GM18861 (cell line): ENCODE measurements around the gene MBD6.
"Not testable (repeated sequence)": the region's sequence is repeated elsewhere in the genome, so short reads cannot be mapped to it uniquely, and the experiment has no call there.

Source experiments
- ATAC-seq: cut with Tn5 transposase; IDR thresholded peaks from one replicate; pipeline ENCODE4 v1.9.1; 2021; ENCODE audit not compliant: unreplicated experiment

MBD6 gene

GRCh38 chr12:57548488-57548887, 25.9 kb downstream of the MBD6 start:
- no peak for ATAC-seq

DNA sequence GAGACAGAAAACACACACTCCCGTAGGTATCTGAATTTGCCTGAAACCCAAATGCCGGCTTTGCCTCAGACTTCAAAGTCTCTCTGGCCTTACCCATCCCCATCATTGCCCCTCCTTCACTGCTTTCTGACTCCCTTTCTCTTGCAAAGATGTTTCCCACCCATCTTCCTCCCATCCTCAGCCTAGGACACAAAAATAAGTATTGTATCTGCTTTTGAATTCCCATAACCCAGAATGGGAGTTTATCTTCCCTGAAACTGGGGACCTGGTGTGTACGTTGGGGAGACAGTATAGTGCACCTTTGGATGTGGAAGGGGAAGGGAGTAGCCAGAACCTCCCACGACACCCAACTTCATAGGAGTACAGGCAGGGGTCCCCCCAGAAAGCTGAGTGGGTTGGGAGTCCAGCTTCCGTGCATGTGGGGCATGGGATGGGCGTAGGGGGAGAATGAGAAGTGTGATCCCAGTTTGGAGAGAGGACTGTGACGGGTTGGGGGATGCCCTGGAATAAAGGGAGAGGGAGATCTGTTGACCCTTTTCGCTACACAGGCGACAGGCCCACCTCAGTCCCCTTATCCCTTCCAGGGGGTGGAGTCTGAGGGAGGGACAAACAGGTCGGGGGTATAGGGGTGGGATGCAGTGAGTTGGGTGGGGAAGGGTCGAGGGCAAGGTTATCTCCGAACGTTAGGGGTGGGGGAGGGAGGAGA, 26.7 kb downstream of the MBD6 start:
- no peak for ATAC-seq

DNA sequence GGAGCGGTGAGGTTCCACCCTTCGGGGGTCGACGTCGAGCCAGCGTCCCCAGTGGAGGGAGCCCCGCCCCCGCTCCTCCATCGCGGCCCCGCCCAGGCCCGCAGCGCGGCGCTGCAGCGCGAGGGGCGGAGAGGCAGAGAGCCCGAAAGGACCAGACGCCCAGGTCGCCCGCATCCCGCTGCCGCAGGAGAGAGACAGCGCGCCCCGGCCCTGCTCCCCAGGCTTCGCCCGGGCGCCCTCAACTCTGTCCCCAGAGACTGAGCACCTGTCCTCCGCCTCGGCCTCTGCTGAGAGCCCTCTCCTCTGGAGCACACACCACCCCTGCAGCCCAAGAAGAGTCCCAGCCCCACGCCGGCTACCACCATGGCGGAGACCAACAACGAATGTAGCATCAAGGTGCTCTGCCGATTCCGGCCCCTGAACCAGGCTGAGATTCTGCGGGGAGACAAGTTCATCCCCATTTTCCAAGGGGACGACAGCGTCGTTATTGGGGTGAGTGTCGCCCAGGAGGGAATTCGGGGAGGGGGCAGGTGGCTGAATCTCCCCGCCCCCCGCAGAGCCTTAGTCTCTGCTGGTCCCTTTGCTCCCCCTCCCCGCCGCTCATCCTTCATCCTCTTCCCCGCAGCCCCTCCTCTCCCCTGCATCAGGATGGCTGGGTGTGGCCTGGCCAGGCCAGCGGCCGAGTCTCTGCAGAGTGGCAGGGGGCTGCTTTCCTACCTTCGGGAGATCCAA, 27.5 kb downstream of the MBD6 start, which contains the start of gene KIF5A:
Gene KIF5A (plus strand): TSS at position 136 of the 732 bp plus-strand sequence. CDS start 228 bp downstream, at position 364.
- ATAC-seq: no peak

DNA sequence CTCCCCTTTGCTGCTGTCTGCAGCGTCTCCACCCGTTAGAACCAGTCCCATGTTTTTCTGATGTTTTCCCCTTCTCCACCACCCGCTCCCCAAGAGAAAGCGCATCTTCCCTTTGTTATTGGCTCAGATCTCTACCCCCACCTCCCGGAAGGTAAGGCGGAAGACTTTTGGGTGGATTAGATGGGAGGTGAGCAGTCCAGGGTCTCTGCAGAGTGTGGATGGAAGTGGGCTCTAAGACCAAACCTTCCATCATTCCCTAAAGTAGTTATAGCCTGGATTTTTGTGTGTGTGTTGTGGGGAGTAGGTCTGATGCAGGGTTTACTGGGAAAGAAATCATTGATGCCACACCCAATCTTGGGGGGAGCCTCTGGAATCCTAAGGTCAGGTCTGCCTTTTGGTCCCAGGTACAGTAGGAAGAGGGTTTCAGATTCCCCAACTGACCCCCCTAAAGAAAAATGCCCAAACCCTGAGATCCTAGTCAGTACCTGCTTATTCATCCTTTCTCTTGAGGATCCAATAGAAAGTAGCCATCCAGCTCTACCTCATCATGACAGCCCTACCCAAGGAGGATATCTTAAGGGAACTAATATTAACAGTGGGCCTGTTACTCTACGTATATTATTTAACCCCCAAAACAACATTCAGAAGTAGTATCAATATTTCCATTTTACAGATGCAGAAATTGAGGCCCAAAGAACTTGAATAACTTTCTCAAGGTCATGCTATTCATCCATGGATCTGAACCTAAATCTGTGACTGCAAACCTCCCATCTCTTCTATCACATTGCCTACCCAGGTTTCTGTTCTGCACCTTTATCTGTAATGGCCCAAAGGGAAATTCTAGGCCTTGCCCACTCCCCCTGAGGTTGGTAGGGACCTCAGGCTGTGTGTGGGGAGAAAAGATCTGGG, 28.3 kb downstream of the MBD6 start:
- no peak for ATAC-seq

GRCh38 chr12:57551637-57552305, 29.1 kb downstream of the MBD6 start:
- no peak for ATAC-seq

GRCh38 chr12:57552306-57552651, 29.7 kb downstream of the MBD6 start:
- ATAC-seq: no peak

DNA sequence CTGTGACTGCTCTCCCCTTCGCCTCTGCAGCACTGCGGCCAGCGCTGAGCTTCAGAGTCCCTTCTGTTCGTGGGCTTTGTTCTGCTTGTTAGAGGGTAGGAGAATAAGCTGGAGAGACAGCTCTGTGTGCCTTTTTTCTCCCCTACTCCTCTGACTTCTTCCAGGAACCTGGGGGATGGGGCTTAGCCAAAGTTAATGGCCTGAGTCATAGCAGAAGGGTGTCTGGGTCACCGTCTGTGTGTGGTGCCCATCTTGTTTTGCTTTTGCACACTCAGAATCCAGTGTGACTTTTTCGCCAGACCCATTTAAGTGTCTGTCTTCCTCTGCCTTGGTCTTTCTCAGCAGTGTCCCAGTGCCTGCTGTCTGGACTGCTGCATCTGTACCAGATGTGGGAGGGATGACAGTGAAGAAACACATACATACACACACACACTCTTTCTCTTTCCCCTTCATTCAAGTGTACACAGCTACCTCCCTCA, 30.2 kb downstream of the MBD6 start:
- no peak for ATAC-seq

DNA sequence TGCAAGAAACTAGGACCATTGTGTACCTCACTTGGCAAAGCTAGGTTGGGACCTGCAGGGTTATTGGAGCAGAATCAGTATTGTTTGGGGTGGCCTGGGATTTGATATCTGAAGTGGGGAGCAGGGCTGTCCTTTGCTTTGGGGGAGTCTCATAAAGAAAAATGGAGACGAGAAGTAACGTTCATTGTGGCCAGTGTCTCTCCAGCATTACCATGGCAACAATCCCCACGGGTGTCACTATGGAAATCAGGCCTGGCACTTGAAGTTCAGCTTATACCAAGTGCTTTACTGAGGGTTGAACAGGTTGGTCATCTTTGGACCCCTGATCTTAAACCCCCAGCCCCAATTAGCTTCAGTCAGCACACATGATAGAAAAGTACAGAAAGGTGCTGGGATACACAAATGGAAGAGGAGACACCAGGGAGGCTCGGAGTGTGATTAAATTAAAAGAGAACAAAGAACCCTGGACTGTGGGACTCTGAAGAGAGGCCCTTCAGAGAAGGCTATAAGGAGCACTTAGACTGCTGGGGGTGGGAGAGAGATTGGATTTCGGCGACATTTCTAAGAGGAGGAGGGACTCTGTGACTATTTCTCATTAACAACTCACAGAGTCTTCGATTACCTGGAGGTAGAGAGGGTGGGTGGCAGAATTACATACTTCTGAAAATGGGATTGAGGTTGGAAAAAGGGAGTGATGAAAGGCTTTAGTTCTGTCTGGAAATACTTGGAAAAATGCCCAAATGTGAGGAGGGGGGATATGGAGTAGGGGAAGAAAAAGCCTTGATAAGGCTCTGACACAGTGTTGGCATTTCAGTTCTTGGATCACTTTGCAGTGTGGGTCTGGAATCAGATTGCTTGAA, 30.9 kb downstream of the MBD6 start:
- ATAC-seq: no peak

DNA sequence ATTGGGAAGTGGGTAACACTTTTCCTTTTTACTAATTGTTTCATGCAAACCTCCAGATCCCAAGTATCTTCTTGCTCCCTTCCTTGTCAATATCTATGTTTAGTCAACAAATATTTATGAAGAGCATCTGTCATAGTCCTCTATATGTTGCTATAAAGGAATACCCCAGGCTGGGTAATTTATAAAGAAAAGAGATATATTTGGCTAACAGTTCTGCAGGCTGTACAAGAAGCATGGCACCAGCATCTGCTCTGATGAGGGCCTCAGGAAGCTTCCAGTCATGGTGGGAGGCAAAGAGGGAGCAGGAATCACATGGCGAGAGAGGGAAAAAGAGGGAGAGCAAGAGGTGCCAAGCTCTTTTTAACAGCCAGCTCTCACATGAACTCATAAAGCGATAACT, 31.8 kb downstream of the MBD6 start:
- no peak for ATAC-seq

GRCh38 chr12:57554897-57555296, 32.3 kb downstream of the MBD6 start:
- ATAC-seq: no peak

- ATAC-seq: no peak
These were observed 36.2 kb downstream of the MBD6 start for GRCh38 chr12:57558864-57559263.

DNA sequence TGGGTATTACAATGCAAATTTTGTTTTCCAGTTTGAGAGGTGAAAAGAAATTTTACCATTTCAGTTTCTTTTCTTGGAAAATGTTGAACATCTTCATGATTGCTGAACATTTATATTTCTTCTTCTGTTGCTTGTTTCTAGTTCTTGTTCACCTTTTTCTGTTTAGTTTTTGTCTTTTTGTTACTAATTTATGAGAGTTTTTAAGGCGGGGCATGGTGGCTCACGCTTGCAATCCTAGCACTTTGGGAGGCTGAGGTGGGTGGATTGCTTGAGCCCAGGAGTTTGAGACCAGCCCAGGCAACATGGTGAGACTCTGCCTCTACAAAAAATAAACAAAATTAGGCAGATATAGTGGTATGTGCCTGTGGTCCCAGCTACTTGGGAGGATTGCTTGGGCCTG, 37.9 kb downstream of the MBD6 start:
- no peak for ATAC-seq

DNA sequence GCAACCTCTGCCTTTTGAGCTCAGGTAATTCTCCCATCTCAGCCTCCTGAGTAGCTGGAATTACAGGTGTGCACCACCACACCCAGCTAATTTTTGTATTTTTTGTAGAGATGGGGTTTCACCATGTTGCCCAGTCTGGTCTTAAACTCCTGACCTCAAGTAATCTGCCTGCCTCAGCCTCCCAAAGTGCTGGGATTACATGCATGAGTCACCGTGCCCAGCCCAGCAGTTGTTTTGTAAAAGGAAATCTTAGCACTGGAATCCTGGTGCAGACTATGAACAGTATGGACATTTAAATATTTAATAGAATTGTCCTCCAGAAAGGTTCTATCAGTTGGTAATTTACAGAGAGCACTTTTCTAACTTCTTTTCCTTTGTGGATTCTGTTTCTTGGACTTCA, 38.5 kb downstream of the MBD6 start:
- not testable (repeated sequence) for ATAC-seq

GRCh38 chr12:57563358-57563757, 40.7 kb downstream of the MBD6 start:
- no peak for ATAC-seq

- ATAC-seq: no peak
These were observed 41.6 kb downstream of the MBD6 start for GRCh38 chr12:57564178-57564740.

DNA sequence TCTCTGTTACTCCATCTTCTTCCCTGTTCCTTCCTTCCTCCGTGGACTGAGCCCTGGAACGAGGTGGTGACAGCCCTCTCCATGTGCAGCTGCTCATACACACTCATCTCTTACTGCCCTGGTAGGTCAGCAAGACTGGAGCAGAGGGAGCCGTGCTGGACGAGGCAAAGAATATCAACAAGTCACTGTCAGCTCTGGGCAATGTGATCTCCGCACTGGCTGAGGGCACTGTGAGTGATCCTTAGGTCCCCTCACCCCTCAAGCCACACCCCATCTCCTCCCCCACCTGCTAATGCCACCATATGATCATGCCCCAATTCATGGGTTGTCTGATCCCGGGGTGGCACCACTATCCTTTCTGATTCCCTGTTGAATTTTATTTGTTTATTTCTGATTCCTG, 46.2 kb downstream of the MBD6 start:
- no peak for ATAC-seq

- ATAC-seq: no peak
These were observed 47.2 kb downstream of the MBD6 start for GRCh38 chr12:57569858-57570257.

DNA sequence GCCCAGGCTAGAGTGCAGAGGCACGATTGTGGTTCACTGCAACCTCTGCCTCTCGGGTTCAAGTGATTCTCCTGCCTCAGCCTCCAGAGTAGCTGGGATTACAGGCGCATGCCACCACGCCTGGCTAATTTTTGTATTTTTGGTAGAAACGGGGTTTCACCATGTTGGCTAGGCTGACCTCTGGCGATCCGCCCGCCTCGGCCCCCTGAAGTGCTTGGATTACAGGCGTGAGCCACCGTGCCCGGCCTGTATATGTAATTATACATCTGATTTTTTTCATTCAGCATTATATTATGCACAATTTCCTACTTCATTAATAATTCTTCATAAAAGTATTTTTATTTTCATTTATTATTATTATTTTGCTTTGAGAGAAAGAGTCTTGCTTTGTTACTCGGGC, 47.8 kb downstream of the MBD6 start:
- ATAC-seq: not testable (repeated sequence)

GRCh38 chr12:57571926-57572762, 49.5 kb downstream of the MBD6 start:
- ATAC-seq: no peak
